HCT116 (cell line): ENCODE data around the gene LYPD6. TPM values are rescaled to one million over a fixed set of nuclear protein-coding genes. Genes with fewer than 3 reads are reported as not detected.

Experiments used
- ATAC-seq: fragments of 200-7000 bp; cut with Tn5 transposase; 2 replicates; pipeline ENCODE4 v1.9.1; 2020; ENCODE audit warnings: mild to moderate bottlenecking, moderate library complexity
- BruUV-seq: library from RNA; stranded (reverse); fragments of 400-500 nt; replicated peaks from 2 replicates; lab custom pipeline; 2021; lab: Mats Ljungman, UMichigan
- CTCF ChIA-PET: fragments of 300-600 bp; sonication (Branson Sonifier 250); formaldehyde crosslinking; loops from one replicate; lab custom pipeline; 2021; ENCODE audit warnings: antibody characterized with exemption; lab: Charles Lee
- POLR2A ChIA-PET: fragments of 300-600, 350-600 bp; sonication (Branson Sonifier 250); formaldehyde crosslinking; loops from one replicate; lab custom pipeline; 2021; ENCODE audit warnings: antibody characterized with exemption; lab: Charles Lee
- RAD21 ChIA-PET, 2 experiments: fragments of 300-600 bp; sonication (Branson Sonifier 250); formaldehyde crosslinking; loops; one replicate each; lab custom pipeline; 2023; ENCODE audit warnings: low total read pairs in 2 of 2; ENCODE audit not compliant: uncharacterized antibody in 2 of 2, unreplicated experiment in 2 of 2, low non-redundant PET in 1 of 2; lab: Charles Lee
- DNase-seq: peaks from one replicate; pipeline ENCODE4 v3.0.0-alpha.2; 2010; ENCODE audit warnings: low read depth, low spot score
- H2AFZ ChIP-seq: fragments of 200-600 bp; shearing (Covaris generic), sonication (generic); 2 replicates; pipeline ENCODE4 v1.6.1; 2017; ENCODE audit warnings: low read depth, mixed run types, mixed read lengths, antibody characterized with exemption, low read length; ENCODE audit not compliant: poor library complexity, severe bottlenecking
- H3K27ac ChIP-seq: 2 replicates; pipeline ENCODE4 v1.5.1; 2012; ENCODE audit warnings: low read depth, low read length
- H3K27me3 ChIP-seq: fragments of 200-600 bp; sonication (generic); 2 replicates; pipeline ENCODE4 v1.6.1; 2016; ENCODE audit warnings: mixed run types, low read length, mixed read lengths; ENCODE audit not compliant: insufficient read depth
- H3K36me3 ChIP-seq, 2 experiments: fragments of 200-500 bp in 1 of 2; fragments of 200-600 bp in 1 of 2; sonication (Bioruptor generic) in 1 of 2; sonication (generic) in 1 of 2; 2 replicates each; pipeline versions ENCODE4 v1.5.1 to v1.6.1; 2014 to 2016; ENCODE audit warnings: low read length in 2 of 2, inconsistent platforms in 1 of 2, mixed read lengths in 1 of 2, mixed run types in 1 of 2; ENCODE audit not compliant: insufficient read depth in 2 of 2, control insufficient read depth in 1 of 2
- H3K4me1 ChIP-seq, 2 experiments: fragments of 200-600 bp in 1 of 2; sonication (generic) in 1 of 2; 2 replicates each; pipeline versions ENCODE4 v1.5.1 to v1.6.1; 2012 to 2017; ENCODE audit warnings: low read length in 2 of 2, inconsistent platforms in 1 of 2, mild to moderate bottlenecking in 1 of 2, mixed read lengths in 1 of 2, mixed run types in 1 of 2, moderate library complexity in 1 of 2; ENCODE audit not compliant: insufficient read depth in 2 of 2, control insufficient read depth in 1 of 2
- H3K4me2 ChIP-seq: fragments of 200-600 bp; sonication (generic); 2 replicates; pipeline ENCODE4 v1.6.1; 2017; ENCODE audit warnings: mixed run types, low read length, mixed read lengths
- H3K4me3 ChIP-seq, 2 experiments: fragments of 200-600 bp in 1 of 2; sonication (generic) in 1 of 2; replicated peaks in 1 of 2; 2 replicates each; pipeline ENCODE4 v1.5.1; 2011 to 2016; ENCODE audit warnings: low read length in 2 of 2, control low read depth in 1 of 2, low read depth in 1 of 2, mild to moderate bottlenecking in 1 of 2, mixed read lengths in 1 of 2, mixed run types in 1 of 2
- H3K79me2 ChIP-seq: fragments of 200-600 bp; sonication (generic); 2 replicates; pipeline ENCODE4 v1.6.1; 2017; ENCODE audit warnings: mild to moderate bottlenecking, mixed run types, low read length, moderate library complexity, mixed read lengths; ENCODE audit not compliant: insufficient read depth
- H3K9ac ChIP-seq: fragments of 200-600 bp; sonication (generic); 2 replicates; pipeline ENCODE4 v1.6.1; 2016; ENCODE audit warnings: low read length, mixed read lengths
- H3K9me2 ChIP-seq: fragments of 200-600 bp; sonication (generic), shearing (Covaris generic); 2 replicates; pipeline ENCODE4 v1.6.1; 2017; ENCODE audit warnings: mixed run types, mild to moderate bottlenecking, moderate library complexity; ENCODE audit not compliant: insufficient read depth
- H3K9me3 ChIP-seq, 2 experiments: fragments of 200-500 bp in 1 of 2; fragments of 200-600 bp in 1 of 2; sonication (Bioruptor generic) in 1 of 2; sonication (generic) in 1 of 2; 2 replicates each; pipeline ENCODE4 v1.6.1; 2014 to 2017; ENCODE audit warnings: low read length in 2 of 2, mixed read lengths in 2 of 2, inconsistent platforms in 1 of 2, low read depth in 1 of 2, mild to moderate bottlenecking in 1 of 2, mixed run types in 1 of 2, moderate library complexity in 1 of 2; ENCODE audit not compliant: control insufficient read depth in 1 of 2, insufficient read depth in 1 of 2
- H4K20me1 ChIP-seq: fragments of 200-600 bp; sonication (generic), shearing (Covaris generic); 2 replicates; pipeline ENCODE4 v1.6.1; 2017; ENCODE audit warnings: mixed run types, mild to moderate bottlenecking, moderate library complexity; ENCODE audit not compliant: insufficient read depth
- EZH2phosphoT487 ChIP-seq: fragments of 200-600 bp; IDR thresholded peaks from 2 replicates; pipeline ENCODE4 v1.6.1; 2018; ENCODE audit warnings: antibody characterized with exemption, borderline replicate concordance
- POLR2AphosphoS5 ChIP-seq: IDR thresholded peaks from 2 replicates; pipeline ENCODE4 v1.6.1; 2011; ENCODE audit warnings: mild to moderate bottlenecking, low read depth, low read length, moderate library complexity
- RAD21 ChIP-seq: IDR thresholded peaks from 2 replicates; pipeline ENCODE4 v1.6.1; 2012; ENCODE audit warnings: low read depth, mild to moderate bottlenecking
- SP1 ChIP-seq: IDR thresholded peaks from 2 replicates; pipeline ENCODE4 v1.6.1; 2012; ENCODE audit warnings: low read depth
- TCF7L2 ChIP-seq: IDR thresholded peaks from 2 replicates; pipeline ENCODE4 v1.7.0; 2011; ENCODE audit warnings: borderline replicate concordance, inconsistent platforms; ENCODE audit not compliant: insufficient read depth, insufficient read length; ENCODE audit errors: extremely low read depth
- ZFX ChIP-seq: fragments of 450-650 bp; IDR thresholded peaks from 2 replicates; pipeline ENCODE4 v1.6.1; 2017
- intact Hi-C: fragments of 100-400 bp; cut with micrococcal nuclease; formaldehyde crosslinking; loops from 2 replicates; pipeline ENCODE4 v1.10.0; 2022
- total RNA-seq: library from RNA; stranded (reverse); gene quantifications from one replicate; pipeline ENCODE4 v1.2.1, GENCODE V29; 2021; ENCODE audit not compliant: unreplicated experiment
- TF ChIP-seq, protein P1 (sequence below), 3 experiments: fragments of 200-600 bp in 1 of 3; sonication (generic) in 1 of 3; IDR thresholded peaks in 2 of 3; conservative IDR thresholded peaks in 1 of 3; 2 replicates each; pipeline ENCODE4 v1.5.1; 2012 to 2017; ENCODE audit warnings: low read depth in 2 of 3, low read length in 2 of 3, antibody characterized with exemption in 1 of 3, borderline replicate concordance in 1 of 3, control low read depth in 1 of 3, mild to moderate bottlenecking in 1 of 3, mixed read lengths in 1 of 3, mixed run types in 1 of 3, moderate library complexity in 1 of 3; ENCODE audit not compliant: insufficient read depth in 1 of 3
- TF ChIP-seq, protein P2 (sequence below): IDR thresholded peaks from 2 replicates; pipeline ENCODE4 v1.6.1; 2012

The LYPD6 gene
- total RNA-seq, 1 experiment from 2014 or later = 3.0 TPM

DNA sequence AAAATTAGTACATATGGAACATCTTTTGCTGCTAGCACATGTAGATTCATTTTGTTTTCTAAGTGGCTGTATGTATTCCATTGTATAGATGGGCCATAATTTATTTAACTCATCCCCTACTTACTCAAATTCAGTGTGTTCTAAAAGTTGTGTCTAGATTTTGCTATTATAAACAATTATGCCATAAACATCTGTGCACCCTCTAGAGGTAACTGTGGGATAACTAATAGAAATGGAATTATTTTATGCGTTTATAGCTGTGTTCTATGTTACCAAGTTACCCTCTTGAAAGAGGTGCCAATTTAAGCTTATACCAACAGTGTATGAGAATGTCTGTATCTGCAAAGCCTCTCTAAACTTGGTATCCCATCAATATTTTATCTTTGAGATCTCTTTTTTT, 156.8 kb downstream of the LYPD6 start:
- no peaks in the 10 kb centered on the region for H3K36me3 ChIP-seq
- no peaks in the 10 kb centered on the region for H3K4me1 ChIP-seq
- no peak overlapping the region for H3K27ac ChIP-seq
- TF ChIP-seq POLR2AphosphoS5 (no peak), EZH2phosphoT487 (no peak), RAD21 (peak; percentile 19; the same call in 1 of the 2 replicates), TCF7L2 (no peak), ZFX (no peak), SP1 (no peak)
- TF ChIP-seq, protein P1, sequence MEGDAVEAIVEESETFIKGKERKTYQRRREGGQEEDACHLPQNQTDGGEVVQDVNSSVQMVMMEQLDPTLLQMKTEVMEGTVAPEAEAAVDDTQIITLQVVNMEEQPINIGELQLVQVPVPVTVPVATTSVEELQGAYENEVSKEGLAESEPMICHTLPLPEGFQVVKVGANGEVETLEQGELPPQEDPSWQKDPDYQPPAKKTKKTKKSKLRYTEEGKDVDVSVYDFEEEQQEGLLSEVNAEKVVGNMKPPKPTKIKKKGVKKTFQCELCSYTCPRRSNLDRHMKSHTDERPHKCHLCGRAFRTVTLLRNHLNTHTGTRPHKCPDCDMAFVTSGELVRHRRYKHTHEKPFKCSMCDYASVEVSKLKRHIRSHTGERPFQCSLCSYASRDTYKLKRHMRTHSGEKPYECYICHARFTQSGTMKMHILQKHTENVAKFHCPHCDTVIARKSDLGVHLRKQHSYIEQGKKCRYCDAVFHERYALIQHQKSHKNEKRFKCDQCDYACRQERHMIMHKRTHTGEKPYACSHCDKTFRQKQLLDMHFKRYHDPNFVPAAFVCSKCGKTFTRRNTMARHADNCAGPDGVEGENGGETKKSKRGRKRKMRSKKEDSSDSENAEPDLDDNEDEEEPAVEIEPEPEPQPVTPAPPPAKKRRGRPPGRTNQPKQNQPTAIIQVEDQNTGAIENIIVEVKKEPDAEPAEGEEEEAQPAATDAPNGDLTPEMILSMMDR (IDR thresholded peaks at IDR 0.05 in 2 of 3, conservative IDR thresholded peaks at IDR 0.05 in 1 of 3; ENCODE audit: borderline replicate concordance in 1 of 3, insufficient read depth in 1 of 3, low read depth in 2 of 3, low read length in 2 of 3) = peak in 2 of 3 experiments; percentile 7 to 28; a peak in 1 of 6 replicates
- TF ChIP-seq, protein P2, sequence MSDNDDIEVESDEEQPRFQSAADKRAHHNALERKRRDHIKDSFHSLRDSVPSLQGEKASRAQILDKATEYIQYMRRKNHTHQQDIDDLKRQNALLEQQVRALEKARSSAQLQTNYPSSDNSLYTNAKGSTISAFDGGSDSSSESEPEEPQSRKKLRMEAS = no peak
- ATAC-seq (no peak), DNase-seq (no peak)
- peaks cover 14% of the 10 kb centered on the region for H3K27me3 ChIP-seq
- no peaks in the 10 kb centered on the region for H3K79me2 ChIP-seq
- CTCF ChIA-PET = no interaction called here
- no peak overlapping the region for H3K4me3 ChIP-seq
- H3K9ac ChIP-seq = no peak overlapping the region
- H4K20me1 ChIP-seq = no peaks in the 10 kb centered on the region
- H3K9me3 ChIP-seq = no peaks in the 10 kb centered on the region
- POLR2A ChIA-PET = no interaction called here
- BruUV-seq = no TSS peak
- no peaks in the 10 kb centered on the region for H3K9me2 ChIP-seq
- intact Hi-C loops = no loop called here
- H3K4me2 ChIP-seq = no peak overlapping the region
- H2AFZ ChIP-seq = no peak overlapping the region
- RAD21 ChIA-PET = interaction anchor here in 1 of 2 experiments (0.6 kb wide), 1 partner anchor 465 kb away, joined by 4 read pairs; no protein-coding TSS in a partner anchor
